Fibroblast of pulmonary artery (primary cell): Measurements from ENCODE around the gene PSMB4.

ENCODE experiments used
- DNase-seq: peaks from one replicate; pipeline ENCODE4 v3.0.0-alpha.2; 2010; ENCODE audit warnings: low read depth
- H3K4me3 ChIP-seq: replicated peaks from 2 replicates; pipeline ENCODE4 v1.5.1; 2011; ENCODE audit warnings: low read depth, mild to moderate bottlenecking, control low read depth, low read length, moderate library complexity
- CTCF ChIP-seq: IDR thresholded peaks from 2 replicates; pipeline ENCODE4 v1.5.1; 2011; ENCODE audit warnings: mild to moderate bottlenecking, control low read depth, low read length, inconsistent platforms; ENCODE audit errors: missing control alignments

Gene PSMB4

GRCh38 chr1:151367658-151368392 is 31.5 kb upstream of the PSMB4 start:
- no peak for TF ChIP-seq CTCF

DNA sequence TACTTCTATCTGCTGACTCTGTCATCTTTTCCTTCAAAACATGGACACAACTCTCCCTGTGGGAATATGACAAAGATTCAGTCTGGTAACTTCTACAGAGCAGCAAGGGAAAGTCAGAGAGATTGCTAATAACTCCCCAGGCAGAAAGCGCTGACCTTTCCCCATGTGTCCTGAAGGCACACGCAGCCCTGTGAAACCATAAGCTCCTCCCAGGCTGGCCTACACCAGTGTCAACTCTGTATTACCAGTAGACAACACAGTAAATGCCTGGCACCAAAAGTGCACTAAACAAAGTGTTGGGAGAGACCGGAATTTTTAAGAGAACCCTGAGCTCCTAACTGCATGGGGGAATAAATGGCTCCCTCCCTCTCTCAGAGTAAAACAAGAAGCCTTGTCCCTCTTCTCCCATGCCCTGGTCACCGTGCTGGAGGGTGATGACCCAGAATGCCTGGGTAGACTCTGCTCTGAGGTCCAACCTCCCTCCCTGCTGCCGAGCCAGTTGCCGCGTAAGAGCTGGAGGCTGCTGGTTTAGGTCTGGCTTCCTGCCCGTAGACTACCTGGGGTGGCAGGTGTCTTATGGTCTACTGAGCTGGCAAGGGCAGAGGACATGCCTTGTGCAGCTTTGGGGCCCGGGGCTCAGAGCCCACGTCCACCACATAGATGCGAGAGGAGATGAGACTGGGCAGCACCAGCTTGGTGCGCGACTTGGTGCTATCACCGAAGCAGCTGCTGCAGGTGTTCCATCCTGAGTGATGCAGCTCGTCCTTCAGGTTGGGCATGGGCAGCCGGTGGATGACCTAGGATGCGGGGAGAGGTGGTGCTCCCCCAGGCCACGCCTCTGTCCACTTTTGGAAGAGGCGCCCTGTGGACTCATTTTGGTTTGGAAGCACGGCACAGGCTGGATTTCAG is 30.7 kb upstream of the PSMB4 start:
- DNase-seq: no peak
- no peak overlapping the region for H3K4me3 ChIP-seq
- TF ChIP-seq CTCF: no peak

More at GRCh38 chr1:151367658-151368392, 31.5 kb upstream of the PSMB4 start:
- H3K4me3 ChIP-seq: no peak overlapping the region
- peak; percentile 40 for DNase-seq

DNA sequence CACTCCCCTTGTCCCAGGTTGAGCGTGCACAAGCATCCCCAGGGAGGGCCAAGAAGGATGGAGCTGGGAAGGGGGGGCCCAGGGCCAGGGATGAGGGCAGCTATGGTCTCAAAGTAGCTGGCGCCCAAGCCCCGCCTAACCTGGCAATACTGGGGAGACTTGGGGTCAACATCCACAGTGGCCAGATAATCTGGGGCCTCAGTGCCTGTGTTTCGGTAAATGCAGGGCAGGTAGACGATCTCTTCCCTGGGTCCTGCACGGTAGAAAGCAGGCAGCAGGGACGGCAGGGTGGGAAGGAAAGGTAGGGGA is 30.1 kb upstream of the PSMB4 start:
- no peak for DNase-seq
- no peak for TF ChIP-seq CTCF
- H3K4me3 ChIP-seq: no peak overlapping the region

- no peak overlapping the region for H3K4me3 ChIP-seq
- no peak for TF ChIP-seq CTCF
- no peak for DNase-seq
Observed at GRCh38 chr1:151369621-151370048, 29.7 kb upstream of the PSMB4 start.

DNA sequence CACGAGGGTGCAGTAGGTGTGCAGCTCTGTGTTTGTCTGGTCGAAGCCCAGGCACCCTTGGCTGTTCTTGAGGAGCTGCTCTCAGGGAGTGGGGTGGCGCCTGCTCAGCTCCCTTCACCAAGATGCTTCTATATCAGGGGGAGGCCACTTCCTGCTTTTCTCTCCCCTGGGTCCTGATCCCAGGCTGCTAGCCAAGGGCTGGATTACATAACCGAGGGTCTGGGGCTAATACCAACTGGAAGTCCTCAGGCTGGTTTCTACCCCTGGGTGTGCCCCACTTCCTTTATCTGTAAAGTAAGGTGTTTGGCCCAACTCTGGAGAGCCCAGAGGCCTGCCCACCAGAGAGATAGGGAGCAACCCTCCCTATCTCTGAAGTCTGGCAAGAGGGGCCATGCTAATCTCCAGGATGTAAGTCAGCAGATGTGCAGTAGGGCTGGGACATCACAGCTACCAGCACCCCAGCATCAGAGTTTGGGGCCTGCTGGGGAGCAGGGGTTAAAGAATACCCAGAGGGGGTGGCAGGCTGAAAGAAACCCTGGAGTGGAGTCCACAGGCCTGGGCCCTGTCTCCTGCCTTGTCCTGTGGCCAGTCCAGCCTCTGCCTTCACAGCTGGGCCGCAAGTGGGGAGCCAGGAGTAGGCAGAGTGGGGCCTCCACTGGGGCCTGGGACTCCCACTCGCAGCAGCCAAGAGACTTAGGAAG is 29.0 kb upstream of the PSMB4 start:
- no peak for TF ChIP-seq CTCF

DNA sequence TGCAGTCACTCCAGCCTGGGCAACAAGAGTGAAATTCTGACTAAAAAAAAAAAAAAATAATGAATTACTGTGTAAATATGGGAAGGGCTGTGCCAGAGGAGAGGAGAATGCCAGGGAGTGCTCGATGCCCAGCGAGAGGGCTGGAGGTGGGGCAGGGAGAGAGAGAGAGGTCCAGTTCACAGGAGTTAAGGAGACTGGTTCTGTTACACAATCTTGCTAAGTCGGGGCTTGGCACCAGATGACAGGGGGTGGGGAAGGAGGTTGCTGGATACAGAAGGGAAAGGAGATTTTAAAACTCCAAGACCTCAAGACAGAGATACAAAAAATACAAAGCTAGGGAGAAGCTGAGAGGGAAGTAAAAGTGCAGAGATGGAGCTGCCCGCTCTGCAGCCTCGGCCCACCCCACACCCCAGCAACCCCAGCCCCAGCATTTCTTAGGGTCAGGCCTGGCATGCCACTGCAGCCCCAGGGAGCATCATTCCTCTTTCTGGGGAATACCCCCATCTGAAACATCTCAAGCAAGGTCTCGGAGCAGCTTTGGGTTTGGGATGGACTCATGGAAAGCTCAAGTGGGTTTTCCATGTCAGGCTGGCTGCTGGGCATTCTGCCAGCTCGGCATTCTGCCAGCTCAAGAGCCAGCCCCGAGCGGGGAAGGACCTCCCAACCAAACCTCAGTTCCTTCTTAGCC is 27.9 kb upstream of the PSMB4 start:
- H3K4me3 ChIP-seq: peak overlapping the region; percentile 61
- peak; percentile 75 for DNase-seq
- TF ChIP-seq CTCF: no peak

More for the DNA sequence above, 29.0 kb upstream of the PSMB4 start:
- no peak overlapping the region for H3K4me3 ChIP-seq
- DNase-seq: peak; percentile 54
